Neural crest cell (in vitro differentiated cells): ENCODE data around the gene ICA1. TPM values are rescaled to one million over a fixed set of nuclear protein-coding genes. Genes with fewer than 3 reads are reported as not detected.

Source experiments
- DNase-seq: peaks from one replicate; pipeline ENCODE4 v3.0.0; 2021; ENCODE audit warnings: low read depth, mixed read lengths, low spot score
- H3K27ac Mint-ChIP-seq: one replicate; pipeline ENCODE4 v1.8.0; 2021; ENCODE audit warnings: mild to moderate bottlenecking, mixed read lengths; ENCODE audit not compliant: unreplicated experiment
- H3K27me3 Mint-ChIP-seq: 2 replicates; pipeline ENCODE4 v1.8.0; 2021; ENCODE audit warnings: low read depth, mild to moderate bottlenecking, mixed read lengths
- H3K36me3 Mint-ChIP-seq: 2 replicates; pipeline ENCODE4 v1.8.0; 2021; ENCODE audit warnings: low read depth, mild to moderate bottlenecking, mixed read lengths
- H3K4me1 Mint-ChIP-seq: 2 replicates; pipeline ENCODE4 v1.8.0; 2021; ENCODE audit warnings: mixed read lengths
- H3K4me3 Mint-ChIP-seq: one replicate; pipeline ENCODE4 v1.8.0; 2021; ENCODE audit warnings: mild to moderate bottlenecking, mixed read lengths
- H3K9me3 Mint-ChIP-seq: 2 replicates; pipeline ENCODE4 v1.8.0; 2021; ENCODE audit warnings: mixed read lengths
- total RNA-seq: library from RNA; stranded (reverse); gene quantifications from 2 replicates; pipeline ENCODE4 v1.2.1, GENCODE V29; 2021
- TF ChIP-seq, protein P1 (sequence below): fragments of 200-600 bp; sonication (generic); conservative IDR thresholded peaks from 2 replicates; pipeline ENCODE4 v1.5.0; 2021; ENCODE audit warnings: antibody characterized with exemption, mild to moderate bottlenecking

Gene ICA1
- total RNA-seq, 1 donor from 2014 or later: 4.2 TPM

DNA sequence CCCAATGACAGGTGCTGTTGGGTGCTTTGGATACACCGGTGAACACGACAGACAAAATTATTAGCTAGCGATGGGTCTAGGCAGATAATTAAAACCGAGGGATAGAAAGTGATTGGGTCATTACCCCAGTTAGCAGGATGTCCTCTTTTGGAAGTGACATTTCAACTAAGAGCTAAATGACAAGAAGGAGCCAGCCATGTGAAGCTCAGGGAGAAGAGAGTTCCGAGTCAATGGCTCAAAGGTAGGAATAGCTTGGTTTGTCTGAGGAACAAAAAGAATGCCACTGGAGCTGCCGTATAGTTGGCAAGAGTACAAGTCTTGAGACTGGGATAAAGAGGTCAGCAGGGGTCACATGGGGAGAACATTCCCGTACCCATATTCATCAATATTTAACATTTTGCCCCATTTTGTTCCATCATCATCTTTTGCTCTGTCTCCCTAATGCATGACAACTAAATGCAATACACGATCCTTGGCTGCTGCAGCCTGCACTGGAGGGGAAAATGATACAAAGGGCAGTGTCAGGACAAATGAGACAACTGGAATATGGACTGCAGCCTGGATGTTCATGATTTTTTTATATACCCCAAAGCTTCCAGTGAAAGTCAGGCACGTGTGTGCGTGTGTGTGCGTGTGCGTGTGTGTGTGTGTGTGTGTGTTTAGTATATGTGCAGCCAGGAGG, 115.7 kb downstream of the ICA1 start:
- TF ChIP-seq, protein P1, sequence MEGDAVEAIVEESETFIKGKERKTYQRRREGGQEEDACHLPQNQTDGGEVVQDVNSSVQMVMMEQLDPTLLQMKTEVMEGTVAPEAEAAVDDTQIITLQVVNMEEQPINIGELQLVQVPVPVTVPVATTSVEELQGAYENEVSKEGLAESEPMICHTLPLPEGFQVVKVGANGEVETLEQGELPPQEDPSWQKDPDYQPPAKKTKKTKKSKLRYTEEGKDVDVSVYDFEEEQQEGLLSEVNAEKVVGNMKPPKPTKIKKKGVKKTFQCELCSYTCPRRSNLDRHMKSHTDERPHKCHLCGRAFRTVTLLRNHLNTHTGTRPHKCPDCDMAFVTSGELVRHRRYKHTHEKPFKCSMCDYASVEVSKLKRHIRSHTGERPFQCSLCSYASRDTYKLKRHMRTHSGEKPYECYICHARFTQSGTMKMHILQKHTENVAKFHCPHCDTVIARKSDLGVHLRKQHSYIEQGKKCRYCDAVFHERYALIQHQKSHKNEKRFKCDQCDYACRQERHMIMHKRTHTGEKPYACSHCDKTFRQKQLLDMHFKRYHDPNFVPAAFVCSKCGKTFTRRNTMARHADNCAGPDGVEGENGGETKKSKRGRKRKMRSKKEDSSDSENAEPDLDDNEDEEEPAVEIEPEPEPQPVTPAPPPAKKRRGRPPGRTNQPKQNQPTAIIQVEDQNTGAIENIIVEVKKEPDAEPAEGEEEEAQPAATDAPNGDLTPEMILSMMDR: no peak
- H3K4me1 Mint-ChIP-seq: peaks cover 18% of the 10 kb centered on the region

DNA sequence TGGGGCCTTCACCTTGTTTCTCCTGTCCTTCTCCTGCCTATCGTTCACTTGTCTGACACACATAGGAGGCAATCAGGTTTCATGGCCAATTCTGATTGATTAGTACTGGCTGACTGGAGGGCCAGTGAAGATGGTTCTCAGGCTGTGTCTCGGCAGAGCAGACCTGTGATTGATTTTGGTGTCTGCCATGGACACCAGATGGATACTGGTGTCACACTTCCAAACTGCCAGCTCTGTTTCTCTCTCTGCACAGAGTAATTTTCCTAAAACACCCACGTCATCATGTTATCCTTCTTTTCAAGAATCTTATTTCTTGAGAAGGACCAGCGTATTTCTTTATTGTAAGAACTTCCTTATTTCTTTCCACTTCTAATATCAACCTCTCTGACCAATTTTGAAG, 117.1 kb downstream of the ICA1 start:
- TF ChIP-seq, protein P1: no peak
- H3K36me3 Mint-ChIP-seq: no peaks in the 10 kb centered on the region
- DNase-seq: no peak
- no peaks in the 10 kb centered on the region for H3K9me3 Mint-ChIP-seq
- H3K4me3 Mint-ChIP-seq: no peak overlapping the region
- no peak overlapping the region for H3K27ac Mint-ChIP-seq
- H3K4me1 Mint-ChIP-seq: peaks cover 18% of the 10 kb centered on the region
- H3K27me3 Mint-ChIP-seq: no peaks in the 10 kb centered on the region

More for the DNA sequence above, 115.7 kb downstream of the ICA1 start:
- no peak overlapping the region for H3K4me3 Mint-ChIP-seq
- no peak for DNase-seq
- H3K27ac Mint-ChIP-seq: no peak overlapping the region
- no peaks in the 10 kb centered on the region for H3K9me3 Mint-ChIP-seq
- H3K36me3 Mint-ChIP-seq: no peaks in the 10 kb centered on the region
- no peaks in the 10 kb centered on the region for H3K27me3 Mint-ChIP-seq

DNA sequence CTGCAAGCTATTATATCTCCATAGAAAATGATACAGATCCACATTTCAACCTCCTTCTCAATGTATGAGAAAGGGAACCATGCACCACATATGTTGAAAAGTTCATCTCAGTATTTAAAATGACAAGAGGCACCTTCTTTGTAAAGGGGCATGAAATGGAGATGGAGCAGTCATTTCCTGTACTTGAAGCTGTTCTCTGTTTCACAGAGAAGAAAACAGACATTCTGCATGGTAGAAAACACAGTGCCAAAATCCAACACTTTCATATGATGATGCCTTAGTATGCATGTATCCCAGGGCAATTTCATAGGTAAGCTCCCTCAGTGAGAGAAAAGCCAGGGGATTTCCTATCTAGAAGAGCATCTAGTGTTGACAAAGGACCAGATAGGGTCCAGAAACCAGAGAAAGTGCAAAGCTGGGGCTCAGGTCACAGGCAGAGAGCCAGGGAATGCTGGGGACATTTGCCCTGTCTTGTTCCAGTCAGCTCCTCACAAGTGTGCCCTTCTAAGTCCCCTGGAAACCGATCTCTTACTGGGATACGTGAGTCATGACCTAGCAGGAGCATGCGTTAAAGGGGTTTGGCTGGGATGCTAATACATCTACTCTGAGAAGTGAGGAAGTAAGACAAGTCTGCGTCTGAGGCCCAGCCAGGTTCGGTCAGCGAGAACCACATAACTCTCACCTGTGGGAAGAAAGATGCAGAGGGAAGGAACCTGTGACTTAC, 118.7 kb downstream of the ICA1 start:
- H3K27me3 Mint-ChIP-seq: no peaks in the 10 kb centered on the region
- DNase-seq: no peak
- no peak overlapping the region for H3K27ac Mint-ChIP-seq
- no peaks in the 10 kb centered on the region for H3K36me3 Mint-ChIP-seq
- no peaks in the 10 kb centered on the region for H3K9me3 Mint-ChIP-seq
- TF ChIP-seq, protein P1: no peak
- H3K4me3 Mint-ChIP-seq: no peak overlapping the region
- peaks cover 18% of the 10 kb centered on the region for H3K4me1 Mint-ChIP-seq

DNA sequence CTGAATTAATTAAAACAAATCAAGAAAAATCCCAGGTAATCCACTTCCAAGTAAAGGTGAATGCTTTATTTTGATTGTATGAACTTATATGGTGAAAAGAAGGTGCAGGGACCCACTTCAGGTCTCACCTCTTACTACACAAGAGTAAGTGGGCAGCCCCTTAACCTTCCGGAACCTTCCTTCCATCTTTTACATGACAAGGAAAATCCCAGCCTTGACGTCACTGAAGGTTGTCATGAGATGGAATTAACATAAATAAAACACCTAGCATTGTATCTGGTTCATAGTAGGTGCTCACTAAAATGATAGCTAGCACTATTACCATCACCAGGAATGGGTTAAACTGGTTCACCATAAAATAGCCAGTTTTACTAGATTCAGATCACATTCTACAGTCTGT, 119.5 kb downstream of the ICA1 start:
- Mint-ChIP-seq H3K27me3 (no peaks in the 10 kb centered on the region), H3K9me3 (no peaks in the 10 kb centered on the region)
- TF ChIP-seq, protein P1: no peak

DNA sequence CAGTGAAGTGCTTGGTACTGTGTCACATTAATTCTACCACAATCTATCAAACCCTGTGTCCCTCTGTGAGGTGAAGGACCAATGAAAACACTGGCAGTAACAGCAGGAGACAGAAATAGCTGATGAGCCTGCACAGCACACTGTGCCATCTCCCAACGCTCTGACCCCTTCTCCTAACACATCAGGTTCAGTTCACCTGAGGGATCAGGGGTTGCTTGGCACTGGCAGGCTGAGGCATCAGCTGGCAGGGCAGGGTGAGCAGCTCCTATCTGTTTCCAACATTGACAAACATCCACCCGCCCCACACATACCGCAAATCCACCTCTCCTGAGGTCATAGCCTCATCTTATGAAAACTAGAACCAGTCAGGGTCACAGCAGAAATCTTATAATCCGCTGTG, 120.9 kb downstream of the ICA1 start:
- Mint-ChIP-seq H3K4me3 (no peak overlapping the region), H3K27me3 (no peaks in the 10 kb centered on the region), H3K27ac (no peak overlapping the region), H3K4me1 (peaks cover 3% of the 10 kb centered on the region), H3K36me3 (no peaks in the 10 kb centered on the region), H3K9me3 (no peaks in the 10 kb centered on the region)
- TF ChIP-seq, protein P1: no peak
- DNase-seq: no peak

More for the DNA sequence above, 119.5 kb downstream of the ICA1 start:
- no peak for DNase-seq
- Mint-ChIP-seq H3K27ac (no peak overlapping the region), H3K4me1 (peaks cover 17% of the 10 kb centered on the region), H3K36me3 (no peaks in the 10 kb centered on the region), H3K4me3 (no peak overlapping the region)
